GM12801 (cell line): ENCODE data around the gene HIPK4.

ENCODE experiments used
- TF ChIP-seq, protein P1 (sequence below): IDR thresholded peaks from one replicate; pipeline ENCODE4 v1.5.1; 2011; ENCODE audit warnings: control low read depth; ENCODE audit not compliant: insufficient read length; ENCODE audit errors: extremely low read depth

The HIPK4 gene

DNA sequence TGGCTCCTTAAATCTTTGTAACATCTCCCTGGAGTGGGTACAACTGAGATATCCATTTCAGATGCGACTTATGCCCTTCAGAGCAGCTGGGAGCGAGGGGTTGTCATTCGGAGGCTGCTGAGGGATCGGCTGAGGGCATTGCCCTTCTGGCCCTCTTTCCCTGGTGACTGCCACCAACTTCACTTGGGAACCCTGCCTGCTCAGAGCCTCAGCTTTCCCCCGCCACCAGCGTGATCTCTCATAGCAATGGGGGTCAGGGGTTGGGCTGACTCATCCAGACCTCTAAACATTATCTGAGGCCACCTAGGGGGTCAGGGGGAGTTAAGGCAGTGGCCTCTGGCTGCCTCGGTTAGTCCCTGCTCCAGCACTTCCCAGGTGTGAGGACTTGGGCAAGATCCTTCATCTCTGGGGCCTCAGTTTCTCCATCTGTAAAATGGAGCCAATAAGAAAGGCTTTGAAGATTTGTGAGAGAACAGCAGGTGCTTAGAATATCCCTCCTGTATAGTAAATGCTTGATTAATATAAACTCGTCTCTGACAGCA, 22.0 kb upstream of the HIPK4 start:
- TF ChIP-seq, protein P1, sequence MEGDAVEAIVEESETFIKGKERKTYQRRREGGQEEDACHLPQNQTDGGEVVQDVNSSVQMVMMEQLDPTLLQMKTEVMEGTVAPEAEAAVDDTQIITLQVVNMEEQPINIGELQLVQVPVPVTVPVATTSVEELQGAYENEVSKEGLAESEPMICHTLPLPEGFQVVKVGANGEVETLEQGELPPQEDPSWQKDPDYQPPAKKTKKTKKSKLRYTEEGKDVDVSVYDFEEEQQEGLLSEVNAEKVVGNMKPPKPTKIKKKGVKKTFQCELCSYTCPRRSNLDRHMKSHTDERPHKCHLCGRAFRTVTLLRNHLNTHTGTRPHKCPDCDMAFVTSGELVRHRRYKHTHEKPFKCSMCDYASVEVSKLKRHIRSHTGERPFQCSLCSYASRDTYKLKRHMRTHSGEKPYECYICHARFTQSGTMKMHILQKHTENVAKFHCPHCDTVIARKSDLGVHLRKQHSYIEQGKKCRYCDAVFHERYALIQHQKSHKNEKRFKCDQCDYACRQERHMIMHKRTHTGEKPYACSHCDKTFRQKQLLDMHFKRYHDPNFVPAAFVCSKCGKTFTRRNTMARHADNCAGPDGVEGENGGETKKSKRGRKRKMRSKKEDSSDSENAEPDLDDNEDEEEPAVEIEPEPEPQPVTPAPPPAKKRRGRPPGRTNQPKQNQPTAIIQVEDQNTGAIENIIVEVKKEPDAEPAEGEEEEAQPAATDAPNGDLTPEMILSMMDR: no peak

DNA sequence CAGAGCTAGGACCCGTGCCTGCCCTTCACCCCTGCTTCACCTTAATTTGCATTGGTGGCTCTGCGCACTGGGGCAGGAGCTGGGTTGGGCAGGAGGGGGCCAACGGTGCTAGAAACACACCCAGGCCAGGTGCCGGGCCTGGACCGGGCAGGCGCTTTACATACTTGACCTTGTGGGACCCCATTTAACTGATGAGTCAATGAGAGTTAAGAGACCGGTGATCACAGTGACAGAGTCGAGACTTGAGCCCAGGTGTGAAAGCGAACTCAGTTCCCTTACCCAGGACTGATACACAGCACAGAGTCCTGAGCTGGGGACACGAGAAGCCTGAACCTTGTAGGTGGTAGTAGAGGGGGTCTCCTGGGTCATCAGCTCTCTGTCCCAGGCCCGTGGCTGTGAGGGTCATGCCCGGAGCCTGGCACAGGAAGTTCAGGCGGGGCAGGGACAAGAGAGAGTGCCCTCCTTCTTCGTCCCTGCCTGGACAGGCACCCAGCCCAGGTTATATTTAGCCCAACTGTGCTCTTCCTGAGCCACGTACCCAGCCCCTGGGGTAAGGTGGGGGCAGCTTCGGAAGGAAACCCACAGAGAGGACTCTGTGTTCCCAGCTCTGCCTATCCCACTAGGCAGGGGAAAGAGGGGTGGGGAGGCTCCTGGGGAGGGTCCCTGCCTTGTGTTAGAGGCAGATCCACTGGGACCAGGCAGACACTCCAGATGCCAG, 21.3 kb upstream of the HIPK4 start:
- TF ChIP-seq, protein P1: no peak

DNA sequence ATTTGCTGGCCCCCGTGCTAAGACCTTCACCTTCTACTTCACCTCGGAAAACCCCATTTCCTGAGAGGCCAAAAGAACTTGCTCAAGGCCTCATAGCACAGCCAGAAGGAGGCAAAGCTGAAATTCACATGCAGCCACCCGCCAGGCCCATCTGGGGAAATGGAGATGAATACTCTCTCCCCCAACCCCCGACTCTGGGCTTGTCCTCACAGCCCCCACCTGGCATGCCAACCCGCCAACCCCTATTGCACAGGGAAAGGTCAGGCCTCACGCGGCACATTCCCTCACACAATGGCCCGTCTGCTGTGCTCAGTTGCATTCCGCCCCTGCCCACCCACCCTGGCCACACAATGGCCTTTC, 20.0 kb upstream of the HIPK4 start:
- TF ChIP-seq, protein P1: no peak

DNA sequence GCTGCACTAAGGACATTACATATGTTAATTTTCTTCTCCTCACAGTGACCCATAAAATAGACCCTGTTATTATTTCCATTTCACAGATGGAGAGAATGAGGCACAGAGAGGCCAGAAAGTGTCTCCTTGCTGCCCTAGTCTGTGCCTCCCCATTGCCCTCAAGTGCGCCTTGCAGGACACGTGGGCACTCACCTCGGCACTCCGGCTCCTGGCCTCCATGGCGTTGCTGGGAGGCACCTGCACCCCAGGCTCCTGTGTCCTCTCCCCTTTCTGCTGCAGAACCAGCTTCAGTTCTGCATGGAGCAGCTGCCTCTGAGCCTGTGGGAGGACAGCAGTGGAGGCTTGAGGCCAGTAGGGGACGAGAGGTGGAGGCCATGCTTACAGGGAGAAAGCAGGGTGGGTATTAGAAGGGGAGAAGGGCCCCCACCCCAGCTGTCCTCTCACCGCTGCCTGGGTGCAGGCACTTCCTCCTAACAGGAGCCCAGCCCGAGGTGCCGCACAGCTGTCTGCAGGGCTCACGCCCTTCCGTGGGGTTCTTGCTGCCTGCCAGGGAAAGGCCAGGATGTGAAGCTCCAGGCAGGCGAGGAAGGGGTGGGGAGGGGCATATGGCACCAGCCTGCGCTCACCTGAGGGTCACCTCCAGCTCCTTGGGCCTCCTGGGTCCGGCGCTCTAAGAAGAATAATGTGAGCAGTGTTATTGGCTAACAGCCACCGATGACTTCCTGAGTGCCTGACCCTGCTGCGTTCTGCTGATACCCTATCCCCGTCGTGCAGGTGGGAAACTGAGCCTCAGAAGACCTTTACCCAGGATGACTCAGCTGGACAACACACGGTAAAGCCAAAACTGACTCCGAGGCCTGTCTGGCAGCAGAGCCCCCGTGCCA, 18.0 kb upstream of the HIPK4 start:
- TF ChIP-seq, protein P1: no peak

DNA sequence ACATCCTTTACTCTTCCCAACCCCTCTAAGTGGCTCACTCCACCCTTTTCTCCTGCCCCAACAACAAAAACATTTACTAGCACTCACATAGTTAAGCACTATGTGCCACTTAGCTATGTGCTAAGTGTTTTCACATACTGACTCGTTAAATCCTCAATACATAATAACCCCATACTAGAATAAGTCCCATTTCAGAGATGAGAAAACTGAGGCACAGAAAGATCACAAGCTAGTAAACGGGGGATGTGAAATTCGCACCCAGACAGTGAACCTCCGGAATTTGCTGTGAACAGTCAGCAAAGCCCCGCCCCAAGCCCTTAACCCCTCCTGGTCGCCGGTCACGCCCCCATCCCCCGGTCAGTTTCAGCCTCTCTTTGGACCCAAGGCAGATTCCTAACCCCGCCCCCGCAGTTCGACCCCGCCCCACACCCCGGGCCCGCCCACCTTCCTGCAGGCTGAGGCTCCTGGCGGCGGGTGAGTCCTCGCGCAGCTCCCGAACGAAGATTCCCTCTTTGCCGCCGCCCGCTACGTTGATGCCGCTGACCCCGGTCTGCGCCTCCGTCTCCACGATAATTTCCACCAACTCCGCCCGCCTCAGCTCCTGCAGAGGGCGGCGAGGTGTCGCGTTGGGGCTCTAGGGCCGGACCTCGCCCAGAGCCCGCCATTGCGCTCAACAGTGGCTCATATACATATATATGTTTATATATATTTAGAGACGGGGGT, 13.4 kb upstream of the HIPK4 start:
- TF ChIP-seq, protein P1: no peak

DNA sequence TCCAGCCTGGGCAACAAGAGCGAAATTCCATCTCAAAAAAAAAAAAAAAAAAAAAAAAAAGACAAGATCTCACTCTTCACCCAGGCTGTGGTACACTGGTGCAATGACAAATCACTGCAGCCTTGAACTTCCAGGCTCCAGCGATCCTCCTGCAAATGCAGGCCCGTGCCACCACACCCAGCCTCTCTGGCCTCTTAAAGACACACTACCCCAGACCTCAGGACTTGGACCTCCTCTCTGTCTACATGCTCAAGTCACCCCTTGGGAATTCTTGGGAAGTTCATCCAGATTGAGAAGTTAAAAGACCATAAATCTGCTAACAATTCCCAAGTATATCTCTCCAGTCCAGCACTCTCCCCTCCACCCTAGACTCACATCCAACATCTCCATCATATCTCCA, 10.6 kb upstream of the HIPK4 start:
- TF ChIP-seq, protein P1: no peak
